ENCODE results near the gene LRRC23.

The LRRC23 gene

DNA sequence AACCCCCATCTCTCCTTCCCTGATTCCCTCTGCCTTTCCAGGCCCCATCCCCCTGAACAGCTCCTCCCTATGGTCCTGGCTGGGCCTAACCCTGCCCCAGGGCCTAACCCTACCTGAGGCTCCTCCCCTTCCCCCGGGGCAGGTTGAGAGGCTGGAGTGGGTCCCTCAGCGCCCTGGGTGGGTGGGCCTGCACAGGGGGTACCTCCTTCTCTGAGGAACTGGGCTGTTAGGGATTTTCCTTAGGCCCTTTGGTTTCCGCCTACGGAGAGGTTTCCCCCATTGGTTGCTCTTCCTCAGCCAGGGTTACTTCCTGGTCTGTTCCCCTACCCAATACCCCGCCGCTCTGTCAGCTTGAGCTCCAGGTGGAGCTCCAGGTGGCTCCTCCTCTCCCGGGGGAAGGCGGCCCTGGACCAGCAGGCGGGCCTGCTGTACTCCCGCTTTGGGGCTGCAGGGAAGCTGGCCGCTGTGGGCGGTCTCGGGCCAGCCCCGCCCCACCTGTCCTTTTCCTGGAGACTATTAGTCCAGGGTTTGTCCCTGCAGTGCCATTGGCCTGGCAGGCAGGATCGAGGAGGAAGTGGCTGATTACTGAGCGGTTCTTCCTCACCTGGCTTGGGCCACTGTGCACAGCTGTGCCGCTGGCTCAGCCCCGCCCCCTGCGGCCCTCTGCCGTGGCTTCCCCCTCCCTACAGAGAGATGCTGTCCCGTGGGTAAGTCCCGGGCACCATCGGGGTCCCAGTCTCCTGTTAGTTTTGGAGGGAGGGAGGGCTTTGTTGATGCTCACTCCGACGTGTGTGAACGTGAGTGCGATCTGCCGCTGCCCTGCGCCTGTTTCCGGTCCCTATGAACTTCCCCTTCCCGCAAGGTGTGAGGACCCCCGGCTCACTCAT is 41.7 kb downstream of the LRRC23 start:
- no peak for DNase-seq

DNA sequence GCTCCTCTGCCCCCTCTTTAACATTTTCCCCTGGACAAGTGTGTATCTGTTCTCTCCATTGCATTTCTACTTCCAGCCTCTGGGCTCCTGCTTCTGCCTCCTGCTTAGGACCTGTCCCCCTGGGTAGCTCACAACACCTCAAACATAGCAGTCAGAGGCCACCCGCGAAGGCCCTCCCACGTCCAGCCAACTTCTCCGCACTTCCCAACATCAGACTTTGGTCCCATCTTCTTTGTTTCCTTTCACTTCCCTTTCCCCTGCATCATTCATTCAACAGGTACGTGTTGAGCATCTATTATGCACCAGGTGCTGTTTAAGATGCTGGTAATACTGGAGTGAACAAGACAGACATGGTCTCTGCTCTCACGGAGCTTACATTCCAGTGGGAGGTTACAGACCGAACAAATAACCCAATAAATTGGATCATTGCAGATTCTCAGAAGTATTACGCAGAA is 42.3 kb downstream of the LRRC23 start:
- DNase-seq = no peak

DNA sequence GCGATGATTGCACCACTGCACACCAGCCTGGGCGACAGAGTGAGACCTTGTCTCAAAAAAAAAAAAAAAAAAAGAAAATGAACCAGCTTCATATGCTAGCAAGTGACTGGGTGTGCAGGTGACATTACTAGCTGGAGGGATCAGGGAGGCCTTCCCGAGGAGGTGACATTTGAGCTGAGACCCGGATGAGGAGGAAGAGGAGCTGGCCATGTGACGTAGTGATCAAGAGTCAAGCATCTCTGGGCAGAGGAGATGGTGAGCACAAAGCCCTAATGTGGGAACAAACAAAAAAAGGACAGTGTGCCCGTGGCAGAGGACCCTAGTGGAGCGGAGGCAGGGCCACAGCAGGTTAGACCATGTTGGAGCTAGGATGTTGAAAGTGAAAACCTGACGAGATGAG is 43.0 kb downstream of the LRRC23 start:
- DNase-seq = no peak

DNA sequence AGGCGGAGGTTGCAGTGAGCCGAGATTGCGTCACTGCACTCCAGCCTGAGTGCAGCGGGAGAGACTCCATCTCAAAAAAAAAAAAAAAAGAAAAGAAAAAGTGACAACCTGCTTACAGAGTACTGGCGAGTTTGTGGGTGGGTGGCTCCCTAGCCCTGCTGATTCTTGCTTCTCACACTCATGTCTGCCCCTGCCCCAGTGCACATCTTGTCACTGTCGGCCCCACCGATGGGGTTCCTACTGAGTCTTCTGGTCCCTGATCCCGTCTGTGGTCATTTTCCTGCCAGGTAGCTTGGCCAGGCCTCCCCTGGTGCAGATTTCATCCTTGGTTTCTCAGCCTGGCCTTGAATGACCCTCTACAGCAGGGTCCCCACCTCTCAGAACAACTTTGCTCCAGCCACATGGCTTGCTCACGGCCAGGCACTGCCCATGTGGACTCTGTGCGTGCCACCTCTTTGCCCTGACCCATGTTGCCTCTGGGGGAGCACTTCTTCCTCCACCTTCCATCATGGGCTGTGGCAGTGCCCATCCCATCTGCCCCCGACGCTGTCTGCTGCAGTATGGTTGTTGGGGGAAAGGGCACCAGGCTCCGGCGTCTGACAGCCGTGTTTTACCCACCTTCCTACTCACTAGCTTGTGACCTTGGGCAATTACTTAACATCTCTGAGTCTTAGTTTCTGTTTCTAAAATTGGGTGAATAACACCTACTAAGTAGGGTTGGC is 44.4 kb downstream of the LRRC23 start:
- DNase-seq = no peak

DNA sequence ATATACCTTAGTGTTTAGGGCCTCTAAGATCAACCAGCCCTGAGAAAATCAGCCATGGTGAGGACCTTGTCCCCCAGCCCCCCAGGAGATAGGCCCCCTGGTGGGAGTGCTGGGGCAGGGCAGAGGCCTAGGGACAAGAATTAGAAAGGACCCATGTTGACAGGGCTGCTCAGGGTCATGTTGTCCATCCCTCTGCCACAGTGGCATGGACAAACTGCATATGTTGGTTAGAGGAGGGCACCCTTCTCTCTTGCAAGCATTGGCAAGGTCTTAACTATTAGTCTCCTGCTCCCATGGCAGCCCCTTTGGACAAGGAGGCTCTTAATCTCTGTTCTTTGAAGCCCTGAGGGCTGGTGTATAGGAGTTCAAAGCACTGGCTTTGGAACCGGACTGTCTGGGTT is 45.8 kb downstream of the LRRC23 start:
- peak in 1 of 2 experiments; percentile 16 for DNase-seq

DNA sequence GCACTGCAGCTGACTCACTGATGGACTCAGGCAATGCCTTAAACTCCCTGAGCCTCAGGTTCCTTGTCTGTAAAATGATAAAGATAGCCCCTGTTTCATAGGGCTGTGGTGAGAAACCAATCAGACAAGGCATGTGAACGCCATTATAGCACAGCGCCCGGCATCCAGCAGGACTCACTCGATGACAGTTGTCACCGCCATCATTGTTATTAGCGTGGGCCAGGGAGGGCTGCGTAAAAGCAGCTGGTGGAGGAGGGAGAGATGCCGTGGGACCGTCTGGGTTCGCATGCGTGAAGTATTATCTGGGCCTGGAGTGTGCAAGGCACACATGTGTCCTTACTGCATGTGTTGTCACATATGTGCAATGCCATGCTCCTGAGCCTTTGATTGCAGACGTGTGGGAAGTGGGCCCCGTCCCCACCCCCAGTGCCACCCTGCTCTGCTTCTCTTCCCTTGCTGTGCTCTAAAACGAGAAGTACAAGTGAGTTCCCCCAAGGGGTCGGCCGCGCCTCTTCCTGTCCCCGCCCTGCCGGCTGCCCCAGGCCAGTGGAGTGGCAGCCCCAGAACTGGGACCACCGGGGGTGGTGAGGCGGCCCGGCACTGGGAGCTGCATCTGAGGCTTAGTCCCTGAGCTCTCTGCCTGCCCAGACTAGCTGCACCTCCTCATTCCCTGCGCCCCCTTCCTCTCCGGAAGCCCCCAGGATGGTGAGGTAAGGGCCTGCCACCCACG is 46.4 kb downstream of the LRRC23 start, which contains the start of gene PTPN6:
PTPN6 (plus strand) TSS at position 546 of the 730 bp plus-strand sequence; CDS start at position 703, 157 bp downstream.
- DNase-seq = peak; percentile 79 to 88

DNA sequence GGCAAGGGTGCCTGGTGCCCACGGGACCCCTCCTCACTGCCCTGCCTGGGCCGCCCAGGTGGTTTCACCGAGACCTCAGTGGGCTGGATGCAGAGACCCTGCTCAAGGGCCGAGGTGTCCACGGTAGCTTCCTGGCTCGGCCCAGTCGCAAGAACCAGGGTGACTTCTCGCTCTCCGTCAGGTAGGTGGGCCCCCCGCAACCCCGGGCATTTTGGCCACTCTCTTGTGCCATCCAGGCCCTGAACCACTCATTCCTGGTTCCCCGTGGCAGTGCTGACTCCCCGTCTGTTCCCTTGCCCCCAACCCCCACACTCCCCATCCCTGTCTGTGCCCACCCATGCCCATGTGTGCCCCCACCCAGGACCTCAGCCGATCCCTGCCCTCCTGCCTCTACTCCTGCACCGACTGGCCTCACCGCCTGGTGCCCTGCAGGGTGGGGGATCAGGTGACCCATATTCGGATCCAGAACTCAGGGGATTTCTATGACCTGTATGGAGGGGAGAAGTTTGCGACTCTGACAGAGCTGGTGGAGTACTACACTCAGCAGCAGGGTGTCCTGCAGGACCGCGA is 47.0 kb downstream of the LRRC23 start:
- DNase-seq = no peak

DNA sequence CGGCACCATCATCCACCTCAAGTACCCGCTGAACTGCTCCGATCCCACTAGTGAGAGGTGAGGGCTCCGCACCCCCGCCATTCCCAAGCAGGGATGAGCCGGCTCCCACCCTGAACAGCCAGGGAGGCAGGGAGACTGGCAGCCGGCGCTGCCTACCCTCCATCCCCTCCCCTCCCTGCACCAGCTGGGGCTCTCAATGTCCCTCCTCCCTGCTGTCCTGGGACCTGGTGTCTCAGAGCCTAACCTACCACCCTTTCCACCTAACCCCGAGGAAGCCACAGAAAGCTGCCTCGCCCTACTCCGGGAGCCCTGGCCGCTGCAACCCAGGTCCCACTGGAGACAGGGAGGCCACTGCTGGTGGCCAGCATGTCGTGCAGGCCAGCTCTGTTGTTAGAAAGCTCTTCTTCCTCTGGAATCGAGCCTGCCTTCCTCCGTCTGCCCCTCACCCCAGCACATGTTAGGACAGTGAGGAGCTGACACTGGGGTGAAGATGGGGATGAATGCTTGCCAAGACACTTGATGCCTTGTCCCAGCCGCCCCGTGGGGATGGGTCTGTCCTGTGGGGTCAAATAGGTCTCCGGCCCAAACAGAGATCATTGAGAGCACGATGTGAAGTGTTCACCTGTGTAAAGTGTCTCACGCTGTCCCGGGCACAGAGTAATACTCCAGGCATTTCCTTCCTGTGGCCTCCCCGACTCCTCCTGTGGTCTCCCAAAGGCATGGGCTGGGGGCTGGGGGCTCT is 47.7 kb downstream of the LRRC23 start:
- no peak for DNase-seq

DNA sequence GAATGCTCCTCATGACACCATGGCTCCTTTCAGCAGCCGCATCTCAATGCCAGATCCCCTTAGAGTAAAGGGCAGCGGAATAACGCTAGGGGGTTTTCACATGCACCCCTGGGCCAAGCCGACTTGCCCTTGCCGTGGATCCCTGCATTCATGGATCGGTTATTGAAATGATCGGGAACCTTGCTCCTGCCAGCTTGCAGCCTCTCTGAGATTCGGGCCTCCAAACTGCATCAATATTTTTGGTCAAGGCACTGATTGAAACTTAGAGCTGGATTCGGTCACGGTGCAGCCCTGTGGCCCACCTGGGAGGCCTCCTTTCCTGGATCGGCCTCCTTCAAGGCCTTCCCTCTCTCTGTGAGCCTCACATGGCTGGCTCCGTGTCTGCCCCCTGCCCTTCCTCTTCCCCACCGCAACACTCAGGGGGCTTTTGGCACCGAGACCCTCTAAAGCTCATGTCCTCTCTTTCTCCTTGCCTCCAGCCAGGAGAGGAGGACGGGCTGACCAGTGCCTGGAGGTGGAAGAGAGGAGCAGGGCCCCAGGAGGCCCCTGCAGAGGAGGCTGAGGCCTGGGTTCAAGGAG is 48.3 kb downstream of the LRRC23 start:
- no peak for DNase-seq

DNA sequence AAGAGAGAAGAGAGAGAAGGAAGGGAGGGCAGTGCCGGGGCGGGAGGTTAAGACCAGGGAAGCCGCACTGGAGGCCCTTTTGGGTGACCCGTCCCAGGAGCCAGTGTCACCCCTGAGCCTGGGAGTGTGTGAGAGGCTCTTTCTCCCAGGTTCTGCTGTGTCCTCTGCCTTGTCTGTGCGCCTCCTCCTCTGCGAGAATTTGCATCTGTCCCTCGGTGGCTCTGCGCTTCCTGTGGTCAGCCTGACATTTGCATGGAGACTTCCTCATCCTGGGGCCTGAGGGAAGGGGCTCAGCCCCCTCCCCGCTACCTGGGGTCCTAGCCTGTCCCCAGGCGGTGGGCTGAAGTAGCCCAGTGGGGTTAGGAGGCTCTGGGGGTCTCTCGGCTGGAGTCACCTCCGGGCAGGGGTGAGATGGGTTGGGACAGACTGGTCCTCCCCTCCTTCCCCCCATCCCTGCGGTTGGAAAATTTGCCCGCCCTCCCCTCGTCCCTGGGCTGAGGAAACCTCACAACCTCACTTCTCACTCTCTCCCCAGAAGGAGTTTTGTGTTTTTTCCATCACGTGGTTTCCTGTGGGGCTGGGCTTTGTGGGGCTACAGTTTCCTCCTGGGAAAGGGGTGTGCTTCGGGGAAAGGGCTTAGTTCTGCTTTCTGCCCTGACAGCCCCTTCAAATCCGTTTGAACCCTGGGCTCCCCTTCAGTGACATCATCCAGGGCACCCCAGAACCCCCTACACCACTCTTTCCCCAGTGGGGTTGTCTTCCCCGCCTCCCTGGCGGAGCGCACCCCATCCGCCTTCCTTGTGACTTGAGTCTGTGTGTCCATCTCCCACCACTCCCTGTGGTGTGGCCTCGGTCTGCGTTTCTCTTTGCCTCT is 49.1 kb downstream of the LRRC23 start:
- peak; percentile 91 to 93 for DNase-seq

DNA sequence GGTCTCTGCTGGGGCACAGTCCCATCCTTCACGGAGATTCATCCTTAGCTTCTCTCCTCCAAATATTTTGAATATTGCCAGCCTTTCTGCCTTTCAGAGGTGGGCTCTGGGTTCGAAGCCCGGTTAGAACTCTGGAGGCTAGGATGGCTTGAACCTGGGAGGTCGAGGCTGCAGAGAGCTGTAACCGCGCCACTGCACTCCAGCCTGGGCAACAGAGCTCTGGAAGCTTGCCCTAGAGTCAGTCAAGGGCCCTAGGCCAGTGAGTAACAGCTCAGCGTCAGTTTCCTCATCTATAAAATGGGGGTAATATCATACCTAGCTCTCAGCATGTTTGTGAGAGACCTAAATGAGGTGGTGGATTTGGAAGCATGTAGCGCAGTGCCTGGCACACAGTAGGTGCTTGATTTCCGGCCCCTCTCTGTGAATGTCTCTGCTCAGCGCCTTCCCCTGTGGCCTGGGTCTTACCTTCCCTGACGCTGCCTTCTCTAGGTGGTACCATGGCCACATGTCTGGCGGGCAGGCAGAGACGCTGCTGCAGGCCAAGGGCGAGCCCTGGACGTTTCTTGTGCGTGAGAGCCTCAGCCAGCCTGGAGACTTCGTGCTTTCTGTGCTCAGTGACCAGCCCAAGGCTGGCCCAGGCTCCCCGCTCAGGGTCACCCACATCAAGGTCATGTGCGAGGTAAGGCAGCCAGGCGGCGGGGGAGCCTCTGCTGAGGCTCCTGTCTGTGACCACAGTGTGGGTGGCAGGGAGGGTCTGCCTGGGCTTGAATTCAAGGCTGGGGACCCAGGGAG is 49.9 kb downstream of the LRRC23 start:
- DNase-seq = no peak

DNA sequence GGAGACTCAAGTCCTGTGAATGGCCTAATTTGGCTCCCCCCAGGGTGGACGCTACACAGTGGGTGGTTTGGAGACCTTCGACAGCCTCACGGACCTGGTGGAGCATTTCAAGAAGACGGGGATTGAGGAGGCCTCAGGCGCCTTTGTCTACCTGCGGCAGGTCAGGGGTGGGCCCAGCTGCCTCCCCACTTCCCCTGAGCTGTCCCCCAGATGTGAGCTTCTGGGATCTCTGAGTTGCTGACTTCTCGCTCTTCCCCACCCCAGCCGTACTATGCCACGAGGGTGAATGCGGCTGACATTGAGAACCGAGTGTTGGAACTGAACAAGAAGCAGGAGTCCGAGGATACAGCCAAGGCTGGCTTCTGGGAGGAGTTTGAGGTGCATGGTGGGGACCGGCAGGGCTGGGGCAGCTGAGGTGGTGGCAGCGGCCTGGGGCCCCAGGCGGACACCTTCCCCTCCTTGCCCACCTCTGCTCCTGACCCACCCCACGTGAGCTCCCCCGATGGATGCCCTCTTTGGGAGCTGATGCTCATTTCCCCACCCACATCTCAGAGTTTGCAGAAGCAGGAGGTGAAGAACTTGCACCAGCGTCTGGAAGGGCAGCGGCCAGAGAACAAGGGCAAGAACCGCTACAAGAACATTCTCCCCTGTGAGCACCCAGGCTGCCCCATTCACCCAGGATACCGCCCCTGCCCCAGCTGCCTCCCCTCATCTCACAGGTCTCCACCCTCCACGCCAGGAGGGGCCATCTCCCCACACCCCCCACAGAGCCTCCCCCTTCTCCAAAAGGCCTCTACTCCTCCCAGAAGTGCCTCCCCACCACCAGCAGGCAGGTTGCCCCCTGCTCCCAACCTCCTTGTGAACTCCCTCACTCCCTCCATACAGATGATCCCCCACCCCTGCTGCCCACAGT is 50.7 kb downstream of the LRRC23 start:
- DNase-seq = no peak

DNA sequence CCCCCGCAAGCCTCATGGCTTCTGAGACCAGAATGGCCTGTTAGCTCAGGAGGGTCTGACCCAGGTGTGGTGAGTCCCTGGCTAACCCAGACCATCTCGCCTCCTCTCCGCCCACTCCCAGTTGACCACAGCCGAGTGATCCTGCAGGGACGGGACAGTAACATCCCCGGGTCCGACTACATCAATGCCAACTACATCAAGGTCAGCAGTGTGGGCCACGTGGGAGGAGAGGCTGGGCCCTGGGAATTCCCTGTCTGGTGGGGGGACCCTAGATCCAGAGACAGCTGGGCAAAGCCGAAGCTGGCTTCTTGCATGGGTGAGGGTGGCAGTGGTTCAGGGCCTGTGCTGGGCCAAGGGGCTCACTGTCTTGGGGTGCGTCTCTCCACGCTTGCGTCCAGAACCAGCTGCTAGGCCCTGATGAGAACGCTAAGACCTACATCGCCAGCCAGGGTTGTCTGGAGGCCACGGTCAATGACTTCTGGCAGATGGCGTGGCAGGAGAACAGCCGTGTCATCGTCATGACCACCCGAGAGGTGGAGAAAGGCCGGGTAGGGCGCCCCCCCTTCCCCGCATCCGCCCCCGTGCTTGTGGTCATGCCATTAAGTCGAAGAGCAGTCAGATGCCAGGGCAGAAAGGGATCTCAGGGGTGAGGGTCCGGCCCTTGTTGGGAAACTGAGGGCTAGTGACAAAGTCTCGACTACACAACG is 51.6 kb downstream of the LRRC23 start:
- no peak for DNase-seq

DNA sequence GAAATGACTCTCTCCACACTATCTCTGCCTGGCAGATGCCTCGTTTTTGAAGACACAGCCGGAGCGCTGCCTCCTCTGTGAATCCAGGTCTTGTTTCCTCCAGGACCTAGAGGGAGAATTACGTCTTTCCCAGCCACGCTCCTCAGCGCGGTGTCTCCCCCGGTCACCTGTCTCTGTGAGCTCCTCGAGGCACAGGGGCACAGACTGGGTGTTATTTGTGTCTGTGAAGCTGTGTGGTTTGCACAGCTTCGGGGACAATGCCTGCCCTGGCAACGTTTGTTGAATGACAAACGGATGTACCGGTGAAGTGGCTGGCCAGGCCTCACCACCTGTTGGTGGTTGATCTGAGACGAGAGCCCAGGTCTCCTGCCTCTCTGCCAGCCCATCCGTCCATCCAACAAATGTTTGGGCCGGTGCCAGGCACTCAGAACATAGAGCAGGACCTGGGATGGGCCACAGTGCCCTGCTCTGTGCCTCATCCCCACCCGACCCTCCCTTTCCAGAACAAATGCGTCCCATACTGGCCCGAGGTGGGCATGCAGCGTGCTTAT is 52.6 kb downstream of the LRRC23 start:
- no peak for DNase-seq

DNA sequence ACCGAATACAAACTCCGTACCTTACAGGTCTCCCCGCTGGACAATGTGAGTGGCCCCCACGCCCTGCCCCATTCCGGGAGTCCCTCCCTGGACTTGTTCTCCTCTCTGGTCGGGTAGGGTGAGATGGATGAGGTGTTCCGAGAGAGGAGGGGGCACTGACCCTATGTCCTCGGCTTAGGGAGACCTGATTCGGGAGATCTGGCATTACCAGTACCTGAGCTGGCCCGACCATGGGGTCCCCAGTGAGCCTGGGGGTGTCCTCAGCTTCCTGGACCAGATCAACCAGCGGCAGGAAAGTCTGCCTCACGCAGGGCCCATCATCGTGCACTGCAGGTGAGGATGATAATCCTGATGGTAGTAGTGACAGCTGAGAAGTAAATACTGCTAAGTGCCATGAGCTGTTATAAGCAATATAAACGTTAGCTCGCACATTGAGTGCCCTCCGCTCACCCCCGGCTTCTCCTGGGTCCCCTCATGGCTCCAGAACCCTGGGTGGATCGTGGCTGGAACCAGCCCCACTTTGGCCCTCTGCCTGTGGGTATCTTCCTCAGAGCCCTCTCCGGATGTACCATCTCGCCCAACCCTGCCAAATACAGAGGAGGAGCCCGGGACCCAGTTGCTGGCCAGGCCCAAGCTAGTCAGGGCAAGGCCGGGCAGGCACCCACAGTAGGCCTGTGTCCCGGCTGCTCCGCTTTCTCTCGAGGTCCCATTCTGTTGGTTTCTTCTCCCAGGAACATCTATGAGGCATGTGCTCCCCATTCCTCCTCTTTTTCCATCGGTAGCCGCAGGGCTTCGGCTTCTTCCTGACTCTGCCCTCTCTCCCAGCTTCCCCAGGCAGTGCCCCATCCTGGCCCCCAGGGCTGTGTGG is 53.4 kb downstream of the LRRC23 start:
- DNase-seq = no peak

DNA sequence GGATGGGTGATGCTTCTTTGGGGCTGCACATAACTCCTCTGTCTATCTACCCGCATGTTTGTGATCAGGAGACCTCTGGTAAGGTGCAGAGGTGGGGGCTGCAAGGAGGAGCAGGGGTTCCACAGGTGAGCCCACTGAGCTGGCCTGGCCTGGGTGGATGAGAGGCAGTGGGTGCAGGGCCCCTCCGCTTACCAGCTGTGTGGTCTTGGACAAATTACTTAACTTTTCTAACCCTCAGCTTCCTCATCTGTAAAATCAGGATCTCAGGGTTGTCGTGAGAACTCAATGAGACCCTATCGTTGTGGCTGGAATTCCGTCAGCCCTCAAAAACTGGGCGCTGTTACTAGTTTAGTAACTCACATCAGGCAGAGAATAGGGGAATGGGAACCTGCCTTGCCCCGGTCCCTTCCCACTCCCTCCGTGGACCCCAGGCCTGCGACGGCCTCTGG is 54.0 kb downstream of the LRRC23 start:
- peak in 1 of 2 experiments; percentile 17 for DNase-seq
